HG02938 (cell line): ENCODE results near the gene TTK.

Source experiments
- ATAC-seq: cut with Tn5 transposase; IDR thresholded peaks from one replicate; pipeline ENCODE4 v1.9.1; 2021; ENCODE audit warnings: mild to moderate bottlenecking, moderate library complexity; ENCODE audit not compliant: unreplicated experiment

TTK gene

DNA sequence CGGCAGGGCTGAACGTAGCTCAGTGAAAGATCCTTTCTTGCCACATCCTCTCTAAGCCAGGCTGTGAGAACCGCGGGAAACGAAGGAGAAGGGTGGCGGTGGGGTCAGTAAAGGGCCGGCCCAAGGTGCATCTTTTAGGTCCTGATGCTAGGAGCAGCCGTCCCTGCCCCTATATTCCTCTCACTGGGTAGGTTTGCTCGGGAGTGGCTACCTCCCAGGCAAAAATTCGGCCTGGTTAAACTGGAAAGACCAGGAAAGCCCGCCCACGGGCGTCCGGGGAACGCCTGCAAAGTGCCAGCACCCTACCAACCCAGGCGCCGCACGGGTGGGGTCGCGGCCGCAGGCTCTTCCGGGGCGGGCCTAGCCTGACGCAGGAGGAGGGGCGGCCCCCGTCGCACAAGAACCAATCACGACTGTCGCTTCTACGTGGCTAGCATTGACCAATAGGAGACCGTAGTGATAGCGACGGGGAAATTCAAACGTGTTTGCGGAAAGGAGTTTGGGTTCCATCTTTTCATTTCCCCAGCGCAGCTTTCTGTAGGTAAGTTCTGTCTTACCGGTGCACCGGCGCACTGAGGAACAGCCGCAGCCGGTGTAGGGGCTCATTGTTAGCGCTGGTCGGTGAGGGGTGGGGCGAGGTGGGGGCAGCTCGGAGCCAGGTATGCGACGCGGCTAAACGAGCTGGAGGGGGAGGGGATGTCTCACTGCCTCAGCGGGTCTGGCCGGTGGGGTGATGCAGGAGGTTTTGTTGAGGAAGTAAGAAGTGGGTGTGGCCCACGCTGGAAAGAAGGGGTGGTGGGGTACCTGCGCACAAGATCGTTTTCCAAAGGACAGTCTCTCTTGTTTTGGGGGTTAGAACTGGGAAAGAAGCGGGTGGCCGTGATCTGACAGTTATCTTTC, at the start of gene TTK:
TSS of gene TTK (plus strand) at position 477 of the 900 bp plus-strand sequence. CDS start 1,195 bp downstream, outside the sequence.
- ATAC-seq: peak; percentile 100

DNA sequence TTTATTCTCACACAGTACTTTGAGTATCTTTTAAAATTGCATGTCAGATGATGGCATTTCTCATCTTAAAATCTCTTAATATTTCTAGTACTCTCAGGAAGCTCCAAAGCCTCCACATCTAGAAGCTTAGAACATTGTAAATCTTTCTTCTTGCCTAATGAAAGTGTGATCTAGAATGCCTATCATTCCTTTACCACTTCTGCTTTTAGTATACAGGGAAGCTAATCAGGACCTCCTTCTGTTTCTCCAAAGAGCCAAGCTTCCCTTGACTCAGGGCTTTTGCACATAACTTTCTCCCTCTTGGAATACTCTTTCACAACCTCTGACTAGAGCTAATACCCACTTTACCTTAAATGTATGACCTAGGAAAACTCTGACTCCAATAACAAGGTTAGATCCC, 49.6 kb upstream of the TTK start:
- ATAC-seq: no peak

GRCh38 chr6:79964607-79965081, 39.8 kb upstream of the TTK start:
- ATAC-seq: no peak

DNA sequence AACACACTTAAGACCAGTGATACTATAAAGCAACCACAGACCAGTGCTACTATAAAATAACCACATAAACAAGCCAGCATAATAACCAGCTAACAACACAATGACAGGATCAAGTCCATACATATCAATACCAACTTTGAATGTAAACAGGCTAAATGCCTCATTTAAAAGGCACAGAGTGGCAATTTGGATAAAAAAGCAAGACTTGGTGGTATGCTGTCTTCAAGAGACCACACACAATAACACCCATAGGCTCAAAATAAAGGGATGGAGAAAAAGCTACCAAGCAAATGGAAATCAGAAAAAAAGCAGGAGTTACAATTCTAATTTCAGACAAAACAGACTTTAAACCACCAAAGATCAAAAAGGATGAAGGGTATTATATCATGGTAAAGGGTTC, 37.3 kb upstream of the TTK start:
- no peak for ATAC-seq

DNA sequence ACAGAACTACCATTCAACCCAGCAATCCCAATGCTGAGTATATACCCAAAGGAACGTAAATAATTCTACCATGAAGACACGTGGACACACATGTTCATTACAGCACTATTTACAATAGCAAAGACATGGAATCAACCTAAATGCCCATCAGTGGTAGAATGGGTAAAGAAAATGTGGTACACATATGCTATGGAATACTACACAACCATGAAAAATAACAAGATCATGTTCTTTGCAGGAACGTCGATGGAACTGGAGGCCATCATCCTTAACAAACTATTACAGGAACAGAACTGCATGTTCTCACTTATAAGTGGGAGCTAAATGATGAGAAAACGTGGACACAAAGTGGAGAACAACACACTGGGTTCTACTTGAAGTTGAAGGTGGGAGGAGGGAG, 34.7 kb upstream of the TTK start:
- no peak for ATAC-seq

DNA sequence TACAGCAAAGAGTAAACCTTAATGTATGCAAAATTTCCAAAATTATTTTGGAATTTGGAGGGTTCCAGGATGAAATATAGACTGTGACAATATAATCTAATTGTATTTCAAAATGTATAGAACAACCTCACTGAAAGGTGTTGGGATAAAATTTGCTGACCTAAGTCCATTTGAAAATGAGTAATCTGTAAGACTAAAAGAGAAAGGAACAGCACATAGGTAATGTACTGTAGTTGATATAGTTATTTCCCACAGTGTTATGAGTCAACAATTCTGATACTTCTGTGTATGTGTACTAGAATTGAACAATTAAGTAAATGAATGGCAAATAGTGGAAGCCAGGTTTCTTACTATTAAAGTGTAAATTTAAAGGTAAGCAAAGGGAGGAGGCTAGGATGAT, 33.3 kb upstream of the TTK start:
- no peak for ATAC-seq

- no peak for ATAC-seq
Observed at GRCh38 chr6:79981652-79982051, 22.8 kb upstream of the TTK start.

GRCh38 chr6:79984261-79984660, 20.2 kb upstream of the TTK start:
- ATAC-seq: peak; percentile 66

GRCh38 chr6:79985128-79985527, 19.3 kb upstream of the TTK start:
- no peak for ATAC-seq

DNA sequence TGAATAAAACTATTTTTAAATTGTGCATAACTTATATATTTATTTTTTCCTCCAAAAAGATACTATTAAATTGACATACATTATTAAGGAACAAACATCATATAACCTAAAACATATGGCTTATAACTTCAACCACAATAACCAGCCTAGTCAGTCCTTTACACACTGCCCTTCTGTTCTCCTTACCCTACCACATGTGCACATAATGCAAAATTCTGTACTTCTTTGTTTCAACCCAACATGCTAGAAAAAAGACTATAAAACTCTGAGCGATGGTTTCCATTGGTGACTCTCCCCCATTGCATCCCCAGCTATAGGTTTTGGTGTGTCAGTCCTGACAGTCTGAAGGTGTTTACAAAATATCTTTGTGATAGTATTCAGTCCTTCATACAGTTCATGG, 14.8 kb upstream of the TTK start:
- no peak for ATAC-seq

- ATAC-seq: no peak
Observed at GRCh38 chr6:79993012-79993910, 11.2 kb upstream of the TTK start.

DNA sequence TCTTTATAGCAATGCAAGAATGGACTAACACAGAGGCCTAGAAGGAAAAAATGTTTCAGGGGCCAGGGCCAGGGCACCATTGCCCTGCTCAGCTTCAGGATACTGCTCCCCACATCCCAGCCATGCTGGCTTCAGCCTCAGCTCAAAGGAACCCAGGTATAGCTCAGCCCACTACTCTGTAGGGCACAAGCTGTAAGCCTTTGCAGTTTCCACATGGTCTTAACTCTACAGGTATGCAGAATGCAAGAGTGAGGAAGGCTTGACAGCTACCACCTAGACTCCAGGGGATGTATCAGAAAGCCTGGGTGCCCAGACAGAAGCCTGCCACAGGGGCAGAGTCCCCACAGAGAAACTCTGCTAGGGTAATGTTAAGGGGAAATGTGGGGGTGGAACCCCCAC, 10.5 kb upstream of the TTK start:
- no peak for ATAC-seq

DNA sequence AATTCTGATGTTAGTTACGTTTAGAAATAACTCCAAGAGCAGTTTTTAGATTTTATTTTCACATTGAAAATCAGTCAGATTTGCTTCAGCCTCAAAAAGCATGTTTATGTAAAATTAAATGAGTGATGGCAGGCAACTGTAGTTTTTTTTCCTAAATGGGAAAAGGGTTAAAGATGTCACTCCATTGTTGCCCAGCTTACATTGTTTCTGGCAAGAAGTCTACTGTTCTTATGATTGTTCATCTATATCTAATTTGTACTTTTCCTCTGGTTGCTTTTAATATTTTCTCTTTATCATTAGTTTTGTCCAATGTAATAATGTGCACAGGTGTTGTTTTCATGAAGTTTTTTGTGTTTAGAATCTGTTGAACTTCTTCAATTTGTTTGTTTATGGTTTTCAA, 6.7 kb upstream of the TTK start:
- ATAC-seq: no peak

DNA sequence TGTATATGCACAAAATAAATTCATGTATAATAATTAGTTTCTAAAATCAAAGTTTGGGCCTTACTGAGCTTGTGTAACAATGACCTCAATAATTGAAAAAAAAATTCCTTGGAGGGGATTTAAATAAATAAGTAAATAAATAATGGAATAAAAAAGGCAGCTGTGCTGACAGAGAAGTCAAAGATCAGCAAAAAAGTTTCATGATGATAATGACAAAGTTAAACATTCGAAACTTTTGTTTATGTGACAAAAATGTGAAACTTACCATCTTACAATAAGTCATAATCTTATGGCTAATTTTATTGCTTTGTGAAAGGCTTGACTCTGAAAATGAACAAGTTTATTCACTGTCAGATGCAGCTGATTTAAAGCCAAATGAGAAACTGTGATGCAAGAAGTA, 3.1 kb upstream of the TTK start:
- no peak for ATAC-seq

- ATAC-seq: no peak
Observed at GRCh38 chr6:80003826-80004172, 650 bp upstream of the TTK start.

DNA sequence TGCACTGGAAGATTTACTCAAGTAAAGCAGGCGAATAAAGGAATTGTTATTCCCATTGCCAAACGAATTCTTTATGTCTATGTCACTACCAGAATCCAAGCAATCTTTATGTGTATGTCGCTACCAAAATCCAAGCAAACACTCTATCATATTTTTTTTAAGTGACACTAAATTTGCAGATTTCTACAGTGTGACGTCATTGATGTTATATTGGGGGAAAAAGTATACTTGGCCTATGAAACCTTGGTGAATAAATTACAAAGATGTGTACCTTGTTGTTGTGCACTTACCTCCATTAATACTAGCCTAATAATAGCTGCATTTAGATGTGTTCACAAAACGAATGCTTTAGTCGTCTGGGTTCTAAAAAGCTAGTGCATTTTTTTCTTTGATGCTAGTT, 957 bp downstream of the TTK start:
- ATAC-seq: no peak

- no peak for ATAC-seq
Observed at GRCh38 chr6:80006541-80006940, 2.1 kb downstream of the TTK start.

- ATAC-seq: no peak
Observed at GRCh38 chr6:80009531-80009930, 5.1 kb downstream of the TTK start.

DNA sequence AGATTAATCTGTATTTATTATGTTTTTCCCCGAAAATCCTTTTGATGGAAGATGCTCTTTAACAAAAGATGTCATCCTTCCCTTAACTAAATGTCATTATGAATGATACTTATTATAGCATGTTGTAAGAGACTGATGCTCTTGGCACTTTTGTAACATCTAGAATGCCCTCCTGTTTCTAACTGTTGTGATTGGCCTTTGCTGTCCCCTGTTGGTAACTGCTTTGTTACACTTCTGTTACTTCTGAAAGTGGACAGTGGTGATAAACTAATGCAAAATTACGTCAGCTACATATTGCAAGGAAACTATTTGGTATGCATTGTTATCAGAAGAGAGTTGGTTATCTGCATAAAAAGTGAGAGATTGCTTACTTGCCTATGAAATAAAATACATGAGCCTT, 5.8 kb downstream of the TTK start:
- no peak for ATAC-seq

- ATAC-seq: no peak
Observed at GRCh38 chr6:80015839-80016435, 11.5 kb downstream of the TTK start.

DNA sequence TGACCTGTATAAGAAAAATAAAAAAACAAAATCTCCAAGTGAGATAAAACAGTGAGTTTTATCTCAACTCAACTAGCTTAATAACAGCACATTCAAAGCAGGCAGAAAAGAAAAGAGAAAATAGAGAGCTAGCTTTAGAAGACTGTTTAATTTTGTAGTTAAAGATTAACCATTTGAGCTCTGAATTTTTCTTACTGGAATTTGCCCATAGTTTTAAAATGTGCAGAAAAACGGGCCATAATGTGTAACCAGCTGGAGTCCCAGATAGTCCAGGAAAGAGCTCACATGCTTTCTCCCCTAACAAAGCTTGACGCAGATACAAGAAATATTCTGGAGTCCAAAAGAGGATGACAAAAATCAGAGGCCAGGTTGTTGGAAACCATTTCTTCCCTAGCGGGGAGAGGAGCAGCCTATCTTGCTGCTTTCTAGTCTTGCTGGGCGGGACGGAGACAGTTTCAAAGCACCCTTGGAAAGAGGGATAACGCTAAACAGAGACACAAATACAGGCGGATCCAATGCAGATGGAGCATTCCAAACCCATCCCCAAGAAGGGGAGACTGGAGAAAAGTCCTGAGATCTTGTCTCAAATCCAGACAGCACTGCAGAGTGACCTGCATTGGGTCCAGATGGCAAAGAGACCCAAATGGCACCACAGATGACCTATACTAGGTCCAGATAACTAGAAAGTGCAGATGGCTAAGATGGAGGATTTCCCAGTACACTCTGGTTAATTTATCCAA, 16.1 kb downstream of the TTK start:
- ATAC-seq: no peak
